WTC11 (cell line): Measurements from ENCODE around the gene ADORA2B.

Experiments used
- CREB1 ChIP-seq: sonication (generic); formaldehyde crosslinking; IDR thresholded peaks from 2 replicates; pipeline ENCODE4 v1.8.0; 2023; ENCODE audit warnings: mild to moderate bottlenecking, missing genetic modification reagents
- ETV6 ChIP-seq: sonication (generic); formaldehyde crosslinking; IDR thresholded peaks from 2 replicates; pipeline ENCODE4 v1.8.1; 2022; ENCODE audit warnings: mild to moderate bottlenecking, missing genetic modification reagents
- NFYB ChIP-seq: sonication (generic); formaldehyde crosslinking; conservative IDR thresholded peaks from 2 replicates; pipeline ENCODE4 v1.8.0; 2022; ENCODE audit warnings: low read depth, missing genetic modification reagents
- ZNF219 ChIP-seq: sonication (generic); formaldehyde crosslinking; IDR thresholded peaks from 2 replicates; pipeline ENCODE4 v1.8.0; 2023; ENCODE audit warnings: missing genetic modification reagents, mild to moderate bottlenecking, borderline replicate concordance
- TF ChIP-seq, protein P1 (sequence below): fragments of 200-600 bp; IDR thresholded peaks from 2 replicates; pipeline ENCODE4 v1.8.0; 2022; ENCODE audit warnings: antibody characterized with exemption
- TF ChIP-seq, protein P2 (sequence below): sonication (generic); formaldehyde crosslinking; IDR thresholded peaks from 2 replicates; pipeline ENCODE4 v1.8.1; 2023; ENCODE audit warnings: mild to moderate bottlenecking, missing genetic modification reagents, moderate library complexity
- TF ChIP-seq, protein P3 (sequence below): sonication (generic); formaldehyde crosslinking; IDR thresholded peaks from 2 replicates; pipeline ENCODE4 v1.8.1; 2023; ENCODE audit warnings: mild to moderate bottlenecking, missing genetic modification reagents, moderate library complexity
- TF ChIP-seq, protein P4 (sequence below): fragments of 250-450 bp; sonication (Bioruptor Pico); IDR thresholded peaks from 2 replicates; pipeline ENCODE4 v1.9.0; 2021; ENCODE audit warnings: mild to moderate bottlenecking

DNA sequence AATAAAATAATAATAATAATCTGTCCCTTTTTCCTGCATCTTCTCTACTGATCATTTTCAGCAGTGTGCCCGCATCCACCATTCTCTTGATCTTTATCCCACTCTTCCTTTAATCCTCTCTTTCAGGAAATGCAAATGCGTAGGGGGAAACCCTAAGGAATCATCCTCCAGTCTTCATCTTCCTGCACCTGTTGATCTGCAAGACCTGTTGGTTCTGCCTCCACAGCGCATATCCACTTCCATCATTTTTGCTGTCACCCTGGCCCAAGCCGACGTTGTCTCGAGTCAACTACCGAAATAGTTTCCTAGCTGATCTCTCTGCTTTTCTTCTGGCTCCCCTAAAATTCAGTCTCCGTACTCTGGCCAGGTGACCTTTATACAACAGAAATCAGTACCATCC is 24.5 kb downstream of the ADORA2B start:
- TF ChIP-seq NFYB: no peak
- TF ChIP-seq, protein P1, sequence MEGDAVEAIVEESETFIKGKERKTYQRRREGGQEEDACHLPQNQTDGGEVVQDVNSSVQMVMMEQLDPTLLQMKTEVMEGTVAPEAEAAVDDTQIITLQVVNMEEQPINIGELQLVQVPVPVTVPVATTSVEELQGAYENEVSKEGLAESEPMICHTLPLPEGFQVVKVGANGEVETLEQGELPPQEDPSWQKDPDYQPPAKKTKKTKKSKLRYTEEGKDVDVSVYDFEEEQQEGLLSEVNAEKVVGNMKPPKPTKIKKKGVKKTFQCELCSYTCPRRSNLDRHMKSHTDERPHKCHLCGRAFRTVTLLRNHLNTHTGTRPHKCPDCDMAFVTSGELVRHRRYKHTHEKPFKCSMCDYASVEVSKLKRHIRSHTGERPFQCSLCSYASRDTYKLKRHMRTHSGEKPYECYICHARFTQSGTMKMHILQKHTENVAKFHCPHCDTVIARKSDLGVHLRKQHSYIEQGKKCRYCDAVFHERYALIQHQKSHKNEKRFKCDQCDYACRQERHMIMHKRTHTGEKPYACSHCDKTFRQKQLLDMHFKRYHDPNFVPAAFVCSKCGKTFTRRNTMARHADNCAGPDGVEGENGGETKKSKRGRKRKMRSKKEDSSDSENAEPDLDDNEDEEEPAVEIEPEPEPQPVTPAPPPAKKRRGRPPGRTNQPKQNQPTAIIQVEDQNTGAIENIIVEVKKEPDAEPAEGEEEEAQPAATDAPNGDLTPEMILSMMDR: no peak
- TF ChIP-seq, protein P2, sequence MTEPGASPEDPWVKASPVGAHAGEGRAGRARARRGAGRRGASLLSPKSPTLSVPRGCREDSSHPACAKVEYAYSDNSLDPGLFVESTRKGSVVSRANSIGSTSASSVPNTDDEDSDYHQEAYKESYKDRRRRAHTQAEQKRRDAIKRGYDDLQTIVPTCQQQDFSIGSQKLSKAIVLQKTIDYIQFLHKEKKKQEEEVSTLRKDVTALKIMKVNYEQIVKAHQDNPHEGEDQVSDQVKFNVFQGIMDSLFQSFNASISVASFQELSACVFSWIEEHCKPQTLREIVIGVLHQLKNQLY: no peak
- no peak for TF ChIP-seq ZNF219
- TF ChIP-seq CREB1 (CRISPR knock-in tag): no peak
- TF ChIP-seq, protein P3, sequence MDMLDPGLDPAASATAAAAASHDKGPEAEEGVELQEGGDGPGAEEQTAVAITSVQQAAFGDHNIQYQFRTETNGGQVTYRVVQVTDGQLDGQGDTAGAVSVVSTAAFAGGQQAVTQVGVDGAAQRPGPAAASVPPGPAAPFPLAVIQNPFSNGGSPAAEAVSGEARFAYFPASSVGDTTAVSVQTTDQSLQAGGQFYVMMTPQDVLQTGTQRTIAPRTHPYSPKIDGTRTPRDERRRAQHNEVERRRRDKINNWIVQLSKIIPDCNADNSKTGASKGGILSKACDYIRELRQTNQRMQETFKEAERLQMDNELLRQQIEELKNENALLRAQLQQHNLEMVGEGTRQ (CRISPR knock-in tag): no peak
- TF ChIP-seq, protein P4, sequence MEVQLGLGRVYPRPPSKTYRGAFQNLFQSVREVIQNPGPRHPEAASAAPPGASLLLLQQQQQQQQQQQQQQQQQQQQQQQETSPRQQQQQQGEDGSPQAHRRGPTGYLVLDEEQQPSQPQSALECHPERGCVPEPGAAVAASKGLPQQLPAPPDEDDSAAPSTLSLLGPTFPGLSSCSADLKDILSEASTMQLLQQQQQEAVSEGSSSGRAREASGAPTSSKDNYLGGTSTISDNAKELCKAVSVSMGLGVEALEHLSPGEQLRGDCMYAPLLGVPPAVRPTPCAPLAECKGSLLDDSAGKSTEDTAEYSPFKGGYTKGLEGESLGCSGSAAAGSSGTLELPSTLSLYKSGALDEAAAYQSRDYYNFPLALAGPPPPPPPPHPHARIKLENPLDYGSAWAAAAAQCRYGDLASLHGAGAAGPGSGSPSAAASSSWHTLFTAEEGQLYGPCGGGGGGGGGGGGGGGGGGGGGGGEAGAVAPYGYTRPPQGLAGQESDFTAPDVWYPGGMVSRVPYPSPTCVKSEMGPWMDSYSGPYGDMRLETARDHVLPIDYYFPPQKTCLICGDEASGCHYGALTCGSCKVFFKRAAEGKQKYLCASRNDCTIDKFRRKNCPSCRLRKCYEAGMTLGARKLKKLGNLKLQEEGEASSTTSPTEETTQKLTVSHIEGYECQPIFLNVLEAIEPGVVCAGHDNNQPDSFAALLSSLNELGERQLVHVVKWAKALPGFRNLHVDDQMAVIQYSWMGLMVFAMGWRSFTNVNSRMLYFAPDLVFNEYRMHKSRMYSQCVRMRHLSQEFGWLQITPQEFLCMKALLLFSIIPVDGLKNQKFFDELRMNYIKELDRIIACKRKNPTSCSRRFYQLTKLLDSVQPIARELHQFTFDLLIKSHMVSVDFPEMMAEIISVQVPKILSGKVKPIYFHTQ (CRISPR knock-in tag): no peak
- no peak for TF ChIP-seq ETV6 (CRISPR knock-in tag)
